HG03558 (cell line): ENCODE results near the gene TSPAN5.
"Not testable (repeated sequence)": the region's sequence is repeated elsewhere in the genome, so short reads cannot be mapped to it uniquely, and the experiment has no call there.

ENCODE experiments used
- ATAC-seq: cut with Tn5 transposase; IDR thresholded peaks from one replicate; pipeline ENCODE4 v1.9.1; 2021; ENCODE audit warnings: moderate number of reproducible peaks; ENCODE audit not compliant: unreplicated experiment; ENCODE audit errors: extremely low read depth

The TSPAN5 gene

DNA sequence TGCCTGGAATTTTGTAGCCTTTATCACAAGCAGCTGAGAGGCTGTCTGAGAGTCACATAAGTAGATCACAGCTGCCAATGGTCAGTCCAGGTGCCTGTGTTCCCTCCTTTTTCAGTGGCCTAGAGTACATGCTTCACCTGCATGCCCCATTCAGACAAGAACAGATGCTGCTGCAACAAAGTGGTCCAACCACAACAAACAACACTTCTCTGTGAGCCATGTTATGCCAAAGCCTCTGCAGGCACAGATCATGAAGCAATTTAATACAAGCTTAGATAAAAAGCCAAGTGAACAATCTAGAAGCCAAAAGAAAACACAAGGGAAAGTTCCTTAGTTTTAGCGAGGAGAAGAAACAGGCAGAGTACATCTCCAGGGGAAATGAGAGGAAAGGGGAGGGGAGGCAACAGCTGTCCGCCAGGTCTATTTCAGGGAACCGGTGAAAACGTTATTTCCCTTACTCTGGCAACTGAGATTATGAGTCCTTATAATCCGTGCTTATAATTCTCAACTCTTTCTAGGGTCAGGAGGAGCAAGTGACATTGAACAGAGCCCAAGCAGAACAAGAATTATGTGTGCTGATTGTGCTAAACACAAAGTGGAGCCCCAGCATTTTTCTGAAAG is 92.6 kb downstream of the TSPAN5 start:
- no peak for ATAC-seq

DNA sequence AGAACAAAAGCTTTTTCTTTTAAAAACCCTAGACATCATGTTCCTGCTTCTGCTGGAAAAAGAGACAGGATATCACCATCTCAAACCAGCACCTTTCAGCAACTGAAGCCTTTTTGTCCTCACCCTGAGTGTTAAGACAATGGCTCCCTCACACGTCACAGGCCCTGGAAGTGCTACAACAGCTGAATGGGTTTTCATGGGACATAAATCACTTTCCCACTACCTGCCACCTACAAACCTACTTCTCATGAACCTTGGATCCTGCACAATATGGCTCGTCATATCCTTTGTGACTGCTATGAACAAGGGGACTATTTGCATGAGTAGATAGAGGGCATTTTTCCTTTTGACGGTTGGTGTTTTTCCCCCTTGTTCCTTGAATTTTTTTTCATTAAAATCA is 93.6 kb downstream of the TSPAN5 start:
- no peak for ATAC-seq

- no peak for ATAC-seq
These were observed 98.1 kb downstream of the TSPAN5 start for GRCh38 chr4:98560321-98560720.

DNA sequence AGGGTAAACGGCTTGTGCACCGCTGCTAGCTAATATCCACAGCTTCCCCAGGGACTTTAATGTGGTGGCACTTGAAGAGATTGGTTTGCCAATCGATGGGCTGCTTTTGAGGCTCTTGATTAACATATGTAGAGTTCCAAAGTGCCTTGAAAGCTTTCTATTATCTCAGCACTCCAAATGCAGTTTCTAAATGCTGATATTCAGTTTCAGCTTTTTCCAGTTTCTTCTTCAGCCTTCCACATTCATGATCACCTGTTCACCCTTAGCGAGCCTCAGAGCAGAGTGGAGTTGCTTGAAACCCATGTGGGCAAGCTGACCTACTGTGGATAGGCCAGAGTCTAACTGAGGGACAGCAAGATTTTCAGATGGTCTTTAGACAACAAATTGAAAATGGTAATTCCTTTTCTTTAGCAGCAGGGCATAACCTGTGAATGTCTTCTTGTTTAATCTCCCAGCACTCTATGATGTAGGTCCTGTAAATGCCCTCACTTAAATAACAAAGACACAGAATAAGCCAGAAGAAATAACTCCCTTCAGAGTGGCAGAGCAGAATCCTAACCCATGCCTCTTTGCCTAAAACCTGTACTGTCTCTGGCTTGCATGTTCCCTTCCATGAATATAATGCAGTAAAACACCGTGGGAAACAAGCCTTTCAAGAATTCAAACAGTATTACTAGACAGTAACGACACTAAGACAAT is 99.8 kb downstream of the TSPAN5 start:
- no peak for ATAC-seq

GRCh38 chr4:98557194-98557892 is 101.1 kb downstream of the TSPAN5 start:
- ATAC-seq = no peak

DNA sequence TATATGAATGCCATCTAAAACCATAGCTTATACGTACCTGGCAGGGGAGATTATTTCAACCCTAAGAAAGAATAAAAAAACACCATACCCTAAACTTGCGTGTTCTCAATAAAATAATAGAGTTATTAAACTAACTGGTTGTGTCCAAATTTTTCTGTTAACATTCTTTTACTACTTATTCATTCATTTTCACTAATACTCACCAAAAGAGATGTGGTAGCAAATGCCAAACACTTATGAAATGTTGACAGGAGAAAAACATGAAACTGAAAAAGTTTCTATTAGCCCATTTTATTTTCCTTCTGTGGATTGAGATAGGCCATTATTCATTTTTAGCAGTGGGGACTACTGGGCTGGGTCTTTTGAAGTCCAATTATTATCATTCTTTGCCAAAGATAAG is 102.0 kb downstream of the TSPAN5 start:
- no peak for ATAC-seq

GRCh38 chr4:98555798-98556445 is 102.5 kb downstream of the TSPAN5 start:
- no peak for ATAC-seq

DNA sequence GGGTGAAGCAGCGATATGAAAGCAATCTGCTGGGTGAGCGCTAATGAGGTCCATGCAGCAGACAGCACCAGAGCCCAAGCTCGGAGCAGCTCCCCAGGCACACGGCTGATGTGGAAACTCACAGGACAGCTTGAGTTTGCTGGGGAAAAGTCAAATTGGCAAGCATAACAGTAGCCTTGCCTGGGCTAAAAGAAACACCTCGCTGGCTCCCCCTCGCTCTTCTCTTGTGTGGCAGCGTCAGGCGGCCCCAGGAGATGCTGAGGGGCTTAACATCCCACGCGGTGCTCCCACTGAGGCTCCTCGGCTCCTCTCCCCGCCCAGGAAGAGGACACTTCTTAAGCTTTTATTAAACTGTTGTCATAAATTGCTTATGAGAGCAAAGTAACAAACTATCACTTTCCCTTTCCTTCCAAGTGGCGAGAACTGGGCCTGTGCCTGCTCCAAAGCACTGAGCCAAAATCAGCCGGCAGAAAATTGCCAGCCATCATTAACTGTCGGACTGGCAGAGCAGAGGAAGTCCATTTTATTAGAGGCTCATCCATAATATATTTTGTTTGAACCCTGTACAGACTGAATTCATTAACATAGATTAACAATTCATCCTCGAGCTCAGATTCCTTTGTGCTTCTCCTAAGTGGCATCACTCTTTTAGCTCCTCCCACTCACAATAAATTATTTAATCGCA is 111.4 kb downstream of the TSPAN5 start:
- ATAC-seq = no peak

GRCh38 chr4:98544818-98545414 is 113.5 kb downstream of the TSPAN5 start:
- ATAC-seq = no peak

- no peak for ATAC-seq
These were observed 114.1 kb downstream of the TSPAN5 start for GRCh38 chr4:98544141-98544817.

- ATAC-seq = no peak
These were observed 116.4 kb downstream of the TSPAN5 start for GRCh38 chr4:98542011-98542410.

DNA sequence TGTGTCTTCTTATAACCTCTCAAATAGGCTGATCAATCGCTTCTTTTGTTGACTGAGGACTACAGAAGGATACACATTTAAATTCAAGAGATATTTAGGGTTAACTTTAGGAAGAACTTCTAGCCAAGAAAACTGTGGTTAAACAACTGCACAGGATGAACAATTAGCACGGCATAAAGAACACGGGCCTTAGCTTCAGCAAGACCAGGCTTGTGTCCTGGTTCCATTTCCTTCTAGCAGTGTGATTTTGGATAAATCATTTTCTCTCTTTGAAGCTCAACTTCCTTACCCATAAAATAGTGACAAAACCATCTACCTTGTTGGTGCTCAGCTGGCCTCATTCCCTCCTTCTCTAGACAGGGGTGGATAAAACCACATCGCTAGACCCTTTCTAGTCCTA is 117.6 kb downstream of the TSPAN5 start:
- ATAC-seq = no peak

- no peak for ATAC-seq
These were observed 118.7 kb downstream of the TSPAN5 start for GRCh38 chr4:98539741-98540140.

DNA sequence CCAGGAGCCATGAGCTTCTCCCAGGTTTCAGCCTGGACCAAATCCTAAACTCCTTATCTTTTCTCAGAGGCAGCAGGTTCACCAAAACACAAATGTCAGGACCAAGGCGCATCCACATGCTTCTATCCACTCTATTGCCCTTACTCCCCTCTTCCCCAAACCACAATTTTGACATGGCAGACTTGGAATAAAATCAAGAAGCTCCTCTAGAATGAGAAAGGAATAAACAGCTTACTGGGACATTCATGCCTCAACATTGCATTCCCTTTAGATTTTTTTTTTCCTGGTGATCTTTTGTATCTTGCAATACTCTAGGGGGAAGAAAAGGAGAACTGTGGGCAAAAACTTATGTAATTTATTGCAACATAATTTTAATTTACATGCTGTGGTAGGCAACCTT is 119.1 kb downstream of the TSPAN5 start:
- no peak for ATAC-seq

DNA sequence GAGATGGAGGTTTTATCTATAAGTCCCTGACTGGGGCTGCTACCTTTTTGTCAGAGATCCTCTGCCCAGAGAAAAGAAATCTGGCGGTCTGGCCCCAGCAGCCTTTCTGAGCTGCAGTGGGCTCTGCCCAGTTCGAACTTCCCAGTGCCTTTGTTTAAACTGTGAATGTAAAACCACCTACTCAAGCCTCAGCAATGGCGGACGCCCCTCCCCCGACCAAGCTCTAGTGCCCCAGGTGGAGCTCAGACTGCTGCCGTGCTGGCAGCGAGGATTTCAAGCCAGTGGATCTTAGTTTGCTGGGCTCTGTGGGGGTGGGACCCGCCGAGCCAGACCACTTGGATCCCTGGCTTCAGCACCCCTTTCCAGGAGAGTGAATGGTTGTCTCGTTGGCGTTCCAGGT is 121.8 kb downstream of the TSPAN5 start:
- no peak for ATAC-seq

GRCh38 chr4:98534146-98534545 is 124.3 kb downstream of the TSPAN5 start:
- not testable (repeated sequence) for ATAC-seq

DNA sequence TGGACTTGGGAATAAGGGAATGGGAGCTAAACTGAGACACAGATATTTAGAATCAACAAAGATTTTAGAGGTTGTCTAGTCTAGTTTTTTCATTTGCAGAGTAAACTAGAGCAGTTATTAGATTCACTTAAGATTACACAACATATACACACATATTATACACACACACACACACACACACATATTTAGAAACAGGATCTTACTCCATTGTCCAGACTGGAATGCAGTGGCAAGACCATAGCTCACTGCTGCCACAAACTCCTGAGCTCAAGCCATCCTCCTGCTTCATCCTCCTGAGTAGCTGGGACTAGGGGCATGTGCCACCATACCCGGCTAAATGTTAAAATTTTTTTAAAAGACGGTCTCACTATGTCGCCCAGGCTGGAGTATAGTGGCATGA is 127.8 kb downstream of the TSPAN5 start:
- no peak for ATAC-seq

- ATAC-seq = no peak
These were observed 128.3 kb downstream of the TSPAN5 start for GRCh38 chr4:98529970-98530569.

DNA sequence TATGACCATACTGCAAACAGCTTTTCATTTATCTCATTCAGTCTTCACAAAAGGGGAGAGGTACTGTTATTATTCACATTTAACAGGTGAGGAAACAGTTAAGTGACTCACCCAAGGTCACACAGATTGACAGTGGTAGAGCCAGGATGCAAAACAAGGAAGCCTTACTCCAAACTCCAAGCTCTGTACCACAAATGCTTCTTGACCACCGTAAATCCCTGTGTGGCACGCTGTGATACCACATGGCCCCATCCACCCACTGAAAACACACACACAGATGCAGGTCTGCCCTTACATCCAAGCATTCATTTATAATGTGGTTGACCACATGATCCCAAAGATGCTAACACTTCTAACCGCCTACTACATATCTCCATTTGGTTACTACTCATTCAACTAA is 129.5 kb downstream of the TSPAN5 start:
- no peak for ATAC-seq
